Panc1 (cell line): ENCODE data around the gene SOX5. TPM values are rescaled to one million over a fixed set of nuclear protein-coding genes. Genes with fewer than 3 reads are reported as not detected.

Experiments
- ATAC-seq: fragments of 200-7000 bp; cut with Tn5 transposase; 2 replicates; pipeline ENCODE4 v1.9.1; 2020; ENCODE audit warnings: mild to moderate bottlenecking, moderate library complexity
- BruUV-seq: library from RNA; stranded (reverse); fragments of 400-500 nt; replicated peaks from 2 replicates; lab custom pipeline; 2021; lab: Mats Ljungman, UMichigan
- CTCF ChIA-PET: fragments of 300-600 bp; sonication (Branson Sonifier 250); formaldehyde crosslinking; loops from one replicate; lab custom pipeline; 2022; ENCODE audit warnings: antibody characterized with exemption; lab: Charles Lee
- POLR2A ChIA-PET: fragments of 300-600 bp; sonication (Branson Sonifier 250); formaldehyde crosslinking; loops from one replicate; lab custom pipeline; 2022; ENCODE audit warnings: antibody characterized with exemption; lab: Charles Lee
- DNase-seq: peaks from one replicate; pipeline ENCODE4 v3.0.0-alpha.2; 2010; ENCODE audit warnings: low read depth, low spot score
- H3K27ac ChIP-seq: 2 replicates; pipeline ENCODE4 v1.5.1; 2011; ENCODE audit warnings: mild to moderate bottlenecking, low read length, inconsistent platforms
- H3K27me3 ChIP-seq: fragments of 200-500 bp; sonication (Bioruptor generic); 2 replicates; pipeline ENCODE4 v1.6.0; 2014; ENCODE audit warnings: low read length, inconsistent platforms; ENCODE audit not compliant: control insufficient read depth, insufficient read depth
- H3K36me3 ChIP-seq: fragments of 200-500 bp; sonication (Bioruptor generic); 2 replicates; pipeline ENCODE4 v1.5.1; 2014; ENCODE audit warnings: inconsistent platforms, mild to moderate bottlenecking, low read length, moderate library complexity; ENCODE audit not compliant: control insufficient read depth, insufficient read depth
- H3K4me1 ChIP-seq: 2 replicates; pipeline ENCODE4 v1.5.1; 2011; ENCODE audit warnings: inconsistent platforms, mild to moderate bottlenecking, low read length, moderate library complexity; ENCODE audit not compliant: control insufficient read depth, insufficient read depth
- H3K4me3 ChIP-seq, 2 experiments: 2 replicates each; pipeline ENCODE4 v1.5.1; 2011 to 2012; ENCODE audit warnings: low read depth in 2 of 2, low read length in 2 of 2, mild to moderate bottlenecking in 2 of 2, inconsistent platforms in 1 of 2, moderate library complexity in 1 of 2
- H3K9me3 ChIP-seq: fragments of 200-500 bp; sonication (Bioruptor generic); 2 replicates; pipeline ENCODE4 v1.5.1; 2014; ENCODE audit warnings: low read depth, mild to moderate bottlenecking, inconsistent platforms, low read length, moderate library complexity; ENCODE audit not compliant: control insufficient read depth, insufficient read depth
- POLR2AphosphoS5 ChIP-seq: IDR thresholded peaks from 2 replicates; pipeline ENCODE4 v1.6.1; 2012; ENCODE audit warnings: mild to moderate bottlenecking, low read depth, low read length, moderate library complexity
- REST ChIP-seq, 2 experiments: IDR thresholded peaks; 2 replicates each; pipeline ENCODE4 v1.6.1; 2011 to 2012; ENCODE audit warnings: low read depth in 2 of 2, control low read depth in 1 of 2, low read length in 1 of 2, mild to moderate bottlenecking in 1 of 2, moderate library complexity in 1 of 2; ENCODE audit not compliant: insufficient read depth in 1 of 2
- SIN3A ChIP-seq: IDR thresholded peaks from 2 replicates; pipeline ENCODE4 v1.6.1; 2012; ENCODE audit warnings: low read depth, mild to moderate bottlenecking, low read length, moderate library complexity, borderline replicate concordance; ENCODE audit not compliant: insufficient read depth
- TCF7L2 ChIP-seq: IDR thresholded peaks from 2 replicates; pipeline ENCODE4 v1.6.1; 2011; ENCODE audit warnings: mild to moderate bottlenecking, low read depth, low read length, inconsistent platforms
- in situ Hi-C: cut with HindIII; loops from 2 replicates; pipeline ENCODE4 v1.10.0; 2016; ENCODE audit warnings: low sequenced_read_pairs, low pct_unique_long_range_greater_than_20kb
- intact Hi-C: fragments of 100-400 bp; cut with micrococcal nuclease; formaldehyde crosslinking; loops from one replicate; pipeline ENCODE4 v1.10.0; 2022; ENCODE audit not compliant: unreplicated experiment
- total RNA-seq: library from RNA; stranded (reverse); gene quantifications from one replicate; pipeline ENCODE4 v1.2.1, GENCODE V29; 2021; ENCODE audit not compliant: unreplicated experiment
- TF ChIP-seq, protein P1 (sequence below): fragments of 450-650 bp; IDR thresholded peaks from 2 replicates; pipeline ENCODE4 v1.5.1; 2017; ENCODE audit warnings: mild to moderate bottlenecking

Gene SOX5
- total RNA-seq, 1 experiment from 2014 or later = 0.23 TPM

DNA sequence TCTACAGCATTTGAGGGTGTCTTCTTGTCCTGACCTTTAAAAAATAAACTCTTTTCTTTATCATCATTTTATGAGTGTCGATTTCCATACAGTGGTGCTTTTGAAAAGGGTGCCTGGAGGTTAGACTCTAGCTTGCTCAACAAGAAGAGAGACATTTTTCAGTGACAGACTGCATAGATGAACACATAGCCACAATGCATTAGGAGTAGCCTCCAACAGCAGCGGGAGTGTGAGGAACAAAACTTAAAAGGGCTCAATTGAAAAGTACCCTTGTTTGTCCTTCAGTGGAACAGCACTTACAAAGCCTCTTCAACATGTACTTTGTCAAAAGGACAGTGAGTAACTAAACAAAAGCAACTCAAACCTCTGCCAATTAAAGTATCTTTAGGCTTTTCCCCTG is 119.3 kb downstream of the SOX5 start:
- H3K27me3 ChIP-seq = no peaks in the 10 kb centered on the region
- no peaks in the 10 kb centered on the region for H3K4me1 ChIP-seq
- ChIA-PET CTCF (no interaction called here), POLR2A (no interaction called here)
- H3K4me3 ChIP-seq = no peak overlapping the region
- DNase-seq = no peak
- no TSS peak for BruUV-seq
- no peak for TF ChIP-seq POLR2AphosphoS5
- no peak for TF ChIP-seq TCF7L2
- TF ChIP-seq SIN3A = no peak
- TF ChIP-seq, protein P1, sequence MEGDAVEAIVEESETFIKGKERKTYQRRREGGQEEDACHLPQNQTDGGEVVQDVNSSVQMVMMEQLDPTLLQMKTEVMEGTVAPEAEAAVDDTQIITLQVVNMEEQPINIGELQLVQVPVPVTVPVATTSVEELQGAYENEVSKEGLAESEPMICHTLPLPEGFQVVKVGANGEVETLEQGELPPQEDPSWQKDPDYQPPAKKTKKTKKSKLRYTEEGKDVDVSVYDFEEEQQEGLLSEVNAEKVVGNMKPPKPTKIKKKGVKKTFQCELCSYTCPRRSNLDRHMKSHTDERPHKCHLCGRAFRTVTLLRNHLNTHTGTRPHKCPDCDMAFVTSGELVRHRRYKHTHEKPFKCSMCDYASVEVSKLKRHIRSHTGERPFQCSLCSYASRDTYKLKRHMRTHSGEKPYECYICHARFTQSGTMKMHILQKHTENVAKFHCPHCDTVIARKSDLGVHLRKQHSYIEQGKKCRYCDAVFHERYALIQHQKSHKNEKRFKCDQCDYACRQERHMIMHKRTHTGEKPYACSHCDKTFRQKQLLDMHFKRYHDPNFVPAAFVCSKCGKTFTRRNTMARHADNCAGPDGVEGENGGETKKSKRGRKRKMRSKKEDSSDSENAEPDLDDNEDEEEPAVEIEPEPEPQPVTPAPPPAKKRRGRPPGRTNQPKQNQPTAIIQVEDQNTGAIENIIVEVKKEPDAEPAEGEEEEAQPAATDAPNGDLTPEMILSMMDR = no peak
- no peak for TF ChIP-seq REST (IDR thresholded peaks at IDR 0.05; ENCODE audit: insufficient read depth in 1 of 2, low read depth in 2 of 2, low read length in 1 of 2)
- intact Hi-C loops = no loop called here
- in situ Hi-C loops = no loop called here
- no peaks in the 10 kb centered on the region for H3K9me3 ChIP-seq
- no peak overlapping the region for H3K27ac ChIP-seq
- H3K36me3 ChIP-seq = no peaks in the 10 kb centered on the region
- no peak for ATAC-seq

GRCh38 chr12:23827353-23827752 is 122.1 kb downstream of the SOX5 start:
- POLR2A ChIA-PET = no interaction called here

More at GRCh38 chr12:23827353-23827752, 122.1 kb downstream of the SOX5 start:
- Histone ChIP-seq H3K27me3 (no peaks in the 10 kb centered on the region), H3K36me3 (no peaks in the 10 kb centered on the region), H3K4me1 (no peaks in the 10 kb centered on the region), H3K4me3 (no peak overlapping the region), H3K27ac (no peak overlapping the region), H3K9me3 (no peaks in the 10 kb centered on the region)
- in situ Hi-C loops = no loop called here
- DNase-seq = no peak
- TF ChIP-seq REST (IDR thresholded peaks at IDR 0.05; ENCODE audit: insufficient read depth in 1 of 2, low read depth in 2 of 2, low read length in 1 of 2) (no peak), TCF7L2 (no peak), POLR2AphosphoS5 (no peak), SIN3A (no peak)
- TF ChIP-seq, protein P1 = no peak
- no TSS peak for BruUV-seq
- CTCF ChIA-PET = no interaction called here
- ATAC-seq = no peak
- intact Hi-C loops = no loop called here
